Endothelial cell of umbilical vein (primary cell): ENCODE results near the gene SWT1.

ENCODE experiments used
- CTCF ChIP-seq, 2 donors: IDR thresholded peaks; 1 replicate in 1 of 2; 2 replicates in 1 of 2; pipeline ENCODE4 v1.5.1; 2011; ENCODE audit warnings: low read length in 2 of 2, mild to moderate bottlenecking in 2 of 2, moderate library complexity in 2 of 2, control low read depth in 1 of 2, inconsistent platforms in 1 of 2, low read depth in 1 of 2; ENCODE audit not compliant: insufficient read depth in 1 of 2; ENCODE audit errors: extremely low read depth in 1 of 2
- EZH2 ChIP-seq: IDR thresholded peaks from 2 replicates; pipeline ENCODE4 v1.6.1; 2012; ENCODE audit warnings: borderline replicate concordance, low read depth, mild to moderate bottlenecking, moderate library complexity, low read length, inconsistent platforms; ENCODE audit not compliant: severe bottlenecking
- POLR2AphosphoS5 ChIP-seq: IDR thresholded peaks from 2 replicates; pipeline ENCODE4 v1.6.1; 2012; ENCODE audit warnings: low read depth, mild to moderate bottlenecking, control low read depth, low read length, moderate library complexity; ENCODE audit not compliant: insufficient read depth
- TF ChIP-seq, protein P1 (sequence below): IDR thresholded peaks from 2 replicates; pipeline ENCODE4 v1.6.1; 2011; ENCODE audit not compliant: insufficient read depth, insufficient read length

DNA sequence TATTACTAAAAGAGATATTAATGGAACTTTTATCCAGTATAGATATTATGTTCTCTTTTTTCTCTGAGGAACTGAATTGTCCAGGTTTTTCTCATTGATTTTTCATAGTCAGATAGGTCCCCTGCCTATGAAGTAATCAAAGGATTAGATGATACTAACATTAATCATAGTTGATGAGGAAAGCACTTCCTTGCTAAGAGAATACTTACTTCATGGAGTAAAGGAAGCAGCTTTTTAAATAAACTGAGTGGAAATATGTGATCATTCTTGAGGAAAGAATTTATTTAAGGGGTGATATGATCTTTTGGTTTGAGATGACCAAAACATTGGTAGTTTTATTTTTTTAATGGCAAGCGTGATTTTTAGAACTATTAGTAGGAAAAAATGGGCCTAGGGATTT is 58.9 kb downstream of the SWT1 start:
- TF ChIP-seq EZH2 (no peak), CTCF (IDR thresholded peaks at IDR 0.05; ENCODE audit: extremely low read depth in 1 of 2, insufficient read depth in 1 of 2, low read depth in 1 of 2, low read length in 2 of 2) (no peak), POLR2AphosphoS5 (no peak)
- TF ChIP-seq, protein P1, sequence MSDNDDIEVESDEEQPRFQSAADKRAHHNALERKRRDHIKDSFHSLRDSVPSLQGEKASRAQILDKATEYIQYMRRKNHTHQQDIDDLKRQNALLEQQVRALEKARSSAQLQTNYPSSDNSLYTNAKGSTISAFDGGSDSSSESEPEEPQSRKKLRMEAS, result no peak
